BJ (cell line): ENCODE measurements around the gene TMEM143. TPM values are rescaled to one million over a fixed set of nuclear protein-coding genes. Genes with fewer than 3 reads are reported as not detected.

Experiments
- CTCF ChIA-PET: fragments of 350-600 bp; formaldehyde crosslinking; extraction: SDS; loops from one replicate; lab custom pipeline; 2021; ENCODE audit warnings: antibody characterized with exemption, inconsistent platforms; lab: Yijun Ruan, JAX
- POLR2A ChIA-PET: fragments of 300-600 bp; sonication (Branson Sonifier 250); formaldehyde crosslinking; extraction: SDS; loops from one replicate; lab custom pipeline; 2021; ENCODE audit warnings: antibody characterized with exemption; lab: Charles Lee
- DNase-seq: peaks from one replicate; pipeline ENCODE4 v3.0.0-alpha.2; 2011; ENCODE audit warnings: low read depth
- H3K27me3 ChIP-seq: 2 replicates; pipeline ENCODE4 v1.6.0; 2011; ENCODE audit warnings: low read length; ENCODE audit not compliant: control insufficient read depth, insufficient read depth
- H3K36me3 ChIP-seq: 2 replicates; pipeline ENCODE4 v1.5.1; 2011; ENCODE audit warnings: low read length; ENCODE audit not compliant: control insufficient read depth, insufficient read depth
- H3K4me3 ChIP-seq: 2 replicates; pipeline ENCODE4 v1.5.1; 2011; ENCODE audit warnings: low read depth, mild to moderate bottlenecking, control low read depth, low read length
- polyA plus RNA-seq: library from polyadenylated mRNA; depleted of rRNA; stranded (reverse); fragments of >200 nt; gene quantifications from 2 replicates; pipeline ENCODE4 v1.2.3, GENCODE V29; 2011
- TF ChIP-seq, protein P1 (sequence below): IDR thresholded peaks from 2 replicates; pipeline ENCODE4 v1.5.1; 2011; ENCODE audit warnings: low read depth, mild to moderate bottlenecking, control low read depth, inconsistent platforms, low read length, moderate library complexity; ENCODE audit not compliant: insufficient read depth

TMEM143 gene
- polyA plus RNA-seq, 1 experiment = 9.9 TPM

DNA sequence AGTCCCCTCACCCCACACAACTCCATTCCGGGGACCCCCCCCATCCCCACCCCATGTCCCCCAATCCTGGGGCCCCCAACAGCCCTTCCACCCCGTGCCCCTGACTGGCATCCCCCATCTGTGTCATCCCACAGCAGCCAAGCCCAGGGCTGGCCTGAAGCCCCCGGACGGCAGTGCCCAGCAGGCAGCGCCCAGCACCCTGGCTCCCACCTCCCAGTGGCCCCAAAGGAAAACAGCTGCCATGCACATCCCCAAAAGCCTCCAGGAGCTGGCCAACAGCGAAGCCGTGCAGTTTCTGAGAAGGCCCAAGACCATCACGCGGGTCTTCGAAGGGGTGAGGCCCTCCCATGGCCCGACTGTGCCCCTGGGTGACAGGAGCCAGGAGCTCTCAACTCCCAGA, 1.9 kb upstream of the TMEM143 start:
- ChIA-PET CTCF (no interaction called here), POLR2A (no interaction called here)
- H3K27me3 ChIP-seq = 0 out of 2 replicates have a peak, but pooled peaks cover 1% of the 10 kb centered on the region
- TF ChIP-seq, protein P1, sequence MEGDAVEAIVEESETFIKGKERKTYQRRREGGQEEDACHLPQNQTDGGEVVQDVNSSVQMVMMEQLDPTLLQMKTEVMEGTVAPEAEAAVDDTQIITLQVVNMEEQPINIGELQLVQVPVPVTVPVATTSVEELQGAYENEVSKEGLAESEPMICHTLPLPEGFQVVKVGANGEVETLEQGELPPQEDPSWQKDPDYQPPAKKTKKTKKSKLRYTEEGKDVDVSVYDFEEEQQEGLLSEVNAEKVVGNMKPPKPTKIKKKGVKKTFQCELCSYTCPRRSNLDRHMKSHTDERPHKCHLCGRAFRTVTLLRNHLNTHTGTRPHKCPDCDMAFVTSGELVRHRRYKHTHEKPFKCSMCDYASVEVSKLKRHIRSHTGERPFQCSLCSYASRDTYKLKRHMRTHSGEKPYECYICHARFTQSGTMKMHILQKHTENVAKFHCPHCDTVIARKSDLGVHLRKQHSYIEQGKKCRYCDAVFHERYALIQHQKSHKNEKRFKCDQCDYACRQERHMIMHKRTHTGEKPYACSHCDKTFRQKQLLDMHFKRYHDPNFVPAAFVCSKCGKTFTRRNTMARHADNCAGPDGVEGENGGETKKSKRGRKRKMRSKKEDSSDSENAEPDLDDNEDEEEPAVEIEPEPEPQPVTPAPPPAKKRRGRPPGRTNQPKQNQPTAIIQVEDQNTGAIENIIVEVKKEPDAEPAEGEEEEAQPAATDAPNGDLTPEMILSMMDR = no peak
- no peak overlapping the region for H3K4me3 ChIP-seq
- no peak for DNase-seq
- H3K36me3 ChIP-seq = no peaks in the 10 kb centered on the region

- Histone ChIP-seq H3K4me3 (peak overlapping the region; percentile 20; the same call in 1 of the 2 replicates), H3K27me3 (0 out of 2 replicates have a peak, but pooled peaks cover 1% of the 10 kb centered on the region), H3K36me3 (no peaks in the 10 kb centered on the region)
- POLR2A ChIA-PET = no interaction called here
- TF ChIP-seq, protein P1 = no peak
- CTCF ChIA-PET = interaction anchor here (0.6 to 1.7 kb wide), 4 partner anchors 14 to 29 kb away, joined by 3 to 10 read pairs (median 6); partner anchors contain the start of genes GRIN2D and KDELR1
- no peak for DNase-seq
Observed at GRCh38 chr19:48364598-48365348, 1.0 kb upstream of the TMEM143 start.

DNA sequence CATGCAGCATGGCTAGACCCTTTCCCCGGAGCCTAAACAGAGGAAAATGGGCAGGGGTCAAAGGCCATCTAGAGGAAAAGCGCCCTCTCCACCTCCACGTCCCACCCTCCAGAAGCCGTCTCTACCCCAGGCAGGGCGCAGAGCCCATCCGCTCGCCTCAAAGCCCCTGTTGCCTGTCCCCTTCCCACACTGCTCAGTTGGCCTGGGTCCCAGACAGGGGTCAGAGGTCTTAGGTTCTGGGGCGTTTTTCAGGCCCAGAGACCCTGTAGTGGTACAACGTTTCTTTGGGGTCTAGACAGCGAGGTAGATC, 285 bp downstream of the TMEM143 start:
- CTCF ChIA-PET = interaction anchor here (0.8 to 1.7 kb wide), 7 partner anchors 12 to 44 kb away, joined by 3 to 10 read pairs (median 5); partner anchors contain the start of genes GRIN2D and KDELR1
- DNase-seq = no peak
- H3K27me3 ChIP-seq = no peaks in the 10 kb centered on the region
- POLR2A ChIA-PET = interaction anchor here (1.4 kb wide), 1 partner anchor 42 kb away, joined by 6 read pairs; a partner anchor contains a TSS
- no peaks in the 10 kb centered on the region for H3K36me3 ChIP-seq
- H3K4me3 ChIP-seq = peak overlapping the region; percentile 52
- TF ChIP-seq, protein P1 = no peak

GRCh38 chr19:48362716-48363499, 832 bp downstream of the TMEM143 start:
- H3K36me3 ChIP-seq = no peaks in the 10 kb centered on the region
- DNase-seq = peak; percentile 57
- H3K27me3 ChIP-seq = no peaks in the 10 kb centered on the region
- TF ChIP-seq, protein P1 = no peak
- CTCF ChIA-PET = interaction anchor here (0.6 to 1.4 kb wide), 5 partner anchors 12 to 41 kb away, joined by 3 to 6 read pairs (median 4); partner anchors contain the start of gene KDELR1
- POLR2A ChIA-PET = interaction anchor here (0.5 to 1.4 kb wide), 3 partner anchors 41 to 508 kb away, joined by 3 to 6 read pairs (median 3); a partner anchor contains a TSS
- H3K4me3 ChIP-seq = peak overlapping the region; percentile 52

GRCh38 chr19:48361912-48362311, 1.8 kb downstream of the TMEM143 start:
- DNase-seq = no peak
- TF ChIP-seq, protein P1 = no peak
- CTCF ChIA-PET = no interaction called here
- H3K36me3 ChIP-seq = no peaks in the 10 kb centered on the region
- POLR2A ChIA-PET = no interaction called here
- H3K4me3 ChIP-seq = no peak overlapping the region
- no peaks in the 10 kb centered on the region for H3K27me3 ChIP-seq
